H1 (cell line): ENCODE measurements around the gene SPATA7. TPM values are rescaled to one million over a fixed set of nuclear protein-coding genes. Genes with fewer than 3 reads are reported as not detected.

Source experiments
- CTCF ChIA-PET: fragments of 300-600 bp; sonication (Branson Sonifier 250); formaldehyde crosslinking; loops from one replicate; lab custom pipeline; 2021; ENCODE audit not compliant: partially characterized antibody; lab: Charles Lee
- POLR2A ChIA-PET: fragments of 300-600 bp; sonication (Branson Sonifier 250); formaldehyde crosslinking; loops from one replicate; lab custom pipeline; 2021; ENCODE audit warnings: inconsistent platforms; ENCODE audit not compliant: partially characterized antibody; lab: Charles Lee
- DNase-seq, 2 experiments: peaks; one replicate each; pipeline versions ENCODE4 v3.0.0 to v3.0.0-alpha.2; 2010 to 2022; ENCODE audit warnings: low spot score in 2 of 2, low read depth in 1 of 2, mixed read lengths in 1 of 2
- FAIRE-seq: peaks from 2 replicates; lab custom pipeline; 2011; peaks lifted over from hg19 to GRCh38; lab: Jason Lieb, UNC
- H2AFZ ChIP-seq: 2 replicates; pipeline ENCODE4 v1.8.1; 2012; ENCODE audit warnings: low read length, inconsistent platforms
- H2AK5ac ChIP-seq: 2 replicates; pipeline ENCODE4 v1.6.1; 2013; ENCODE audit warnings: low read depth, low read length
- H2BK120ac ChIP-seq: replicated peaks from 2 replicates; pipeline ENCODE3; 2013; ENCODE audit warnings: low read depth, low read length, inconsistent platforms
- H2BK12ac ChIP-seq: 2 replicates; pipeline ENCODE4 v1.6.1; 2013; ENCODE audit warnings: low read depth, low read length
- H2BK15ac ChIP-seq: 2 replicates; pipeline ENCODE4 v1.6.1; 2013; ENCODE audit warnings: low read length
- H2BK20ac ChIP-seq: 2 replicates; pipeline ENCODE4 v1.6.1; 2013; ENCODE audit warnings: low read length
- H2BK5ac ChIP-seq: 2 replicates; pipeline ENCODE4 v1.6.1; 2013; ENCODE audit warnings: low read depth, low read length
- H3K14ac ChIP-seq: 2 replicates; pipeline ENCODE4 v1.6.1; 2013; ENCODE audit warnings: inconsistent platforms; ENCODE audit not compliant: insufficient read length
- H3K18ac ChIP-seq: 2 replicates; pipeline ENCODE4 v1.6.1; 2013; ENCODE audit warnings: low read length; ENCODE audit errors: extremely low read depth
- H3K23ac ChIP-seq: 2 replicates; pipeline ENCODE4 v1.6.1; 2013; ENCODE audit warnings: inconsistent platforms; ENCODE audit not compliant: insufficient read length
- H3K23me2 ChIP-seq: 2 replicates; pipeline ENCODE4 v1.6.1; 2013; ENCODE audit warnings: low read depth, low read length
- H3K27ac ChIP-seq: 2 replicates; pipeline ENCODE4 v1.6.1; 2011; ENCODE audit warnings: low read depth, low read length, inconsistent platforms
- H3K27me3 ChIP-seq, 4 experiments: replicated peaks in 1 of 4; 1 replicate in 1 of 4; 2 replicates in 3 of 4; pipeline versions ENCODE4 v1.6.1 to v1.8.1; 2011 to 2013; ENCODE audit warnings: low read length in 3 of 4, mild to moderate bottlenecking in 3 of 4, inconsistent platforms in 2 of 4, mixed read lengths in 2 of 4, moderate library complexity in 1 of 4; ENCODE audit not compliant: control insufficient read depth in 3 of 4, insufficient read depth in 3 of 4; ENCODE audit errors: extremely low read depth in 1 of 4
- H3K36me3 ChIP-seq, 4 experiments: 2 replicates each; pipeline versions ENCODE4 v1.6.1 to v1.8.1; 2011 to 2013; ENCODE audit warnings: mild to moderate bottlenecking in 4 of 4, low read length in 3 of 4, moderate library complexity in 2 of 4, control low read depth in 1 of 4, inconsistent platforms in 1 of 4; ENCODE audit not compliant: insufficient read depth in 4 of 4, control insufficient read depth in 2 of 4
- H3K4ac ChIP-seq: replicated peaks from 2 replicates; pipeline ENCODE3; 2013; ENCODE audit warnings: low read length, low read depth, mixed read lengths, inconsistent platforms; ENCODE audit not compliant: insufficient read length
- H3K4me1 ChIP-seq, 4 experiments: replicated peaks in 1 of 4; 1 replicate in 1 of 4; 2 replicates in 3 of 4; pipeline versions ENCODE4 v1.6.1 to v1.8.1; 2011 to 2013; ENCODE audit warnings: low read length in 3 of 4, inconsistent platforms in 2 of 4, mixed read lengths in 1 of 4; ENCODE audit not compliant: insufficient read depth in 4 of 4, control insufficient read depth in 3 of 4
- H3K4me2 ChIP-seq, 2 experiments: 2 replicates each; pipeline versions ENCODE4 v1.6.1 to v1.8.1; 2011 to 2013; ENCODE audit warnings: low read depth in 2 of 2, low read length in 2 of 2, control low read depth in 1 of 2, inconsistent platforms in 1 of 2, mild to moderate bottlenecking in 1 of 2; ENCODE audit not compliant: insufficient read depth in 1 of 2
- H3K4me3 ChIP-seq, 4 experiments: fragments of 200-600, 300-600 bp in 1 of 4; sonication (generic), shearing (Covaris generic), sonication (Bioruptor Twin) in 1 of 4; 2 replicates each; pipeline versions ENCODE4 v1.5.1 to v1.8.1; 2011 to 2016; ENCODE audit warnings: low read length in 4 of 4, low read depth in 3 of 4, control low read depth in 2 of 4, inconsistent platforms in 2 of 4, mild to moderate bottlenecking in 2 of 4, mixed read lengths in 1 of 4, moderate library complexity in 1 of 4; ENCODE audit not compliant: insufficient read depth in 2 of 4; ENCODE audit errors: extremely low read depth in 1 of 4
- H3K56ac ChIP-seq: replicated peaks from 2 replicates; pipeline ENCODE3; 2013; ENCODE audit warnings: low read depth, mild to moderate bottlenecking, mixed read lengths, low read length, inconsistent platforms; ENCODE audit not compliant: insufficient read length
- H3K79me1 ChIP-seq: 2 replicates; pipeline ENCODE4 v1.6.1; 2013; ENCODE audit warnings: low read depth, low read length, control low read depth
- H3K79me2 ChIP-seq, 2 experiments: 2 replicates each; pipeline versions ENCODE4 v1.6.1 to v1.8.1; 2012 to 2013; ENCODE audit warnings: low read length in 2 of 2, mild to moderate bottlenecking in 2 of 2, inconsistent platforms in 1 of 2; ENCODE audit not compliant: insufficient read depth in 2 of 2, control insufficient read depth in 1 of 2
- H3K9ac ChIP-seq, 4 experiments: replicated peaks in 1 of 4; 1 replicate in 1 of 4; 2 replicates in 3 of 4; pipeline versions ENCODE4 v1.6.1 to v1.8.1; 2011 to 2013; ENCODE audit warnings: low read depth in 3 of 4, low read length in 3 of 4, control low read depth in 2 of 4, mild to moderate bottlenecking in 2 of 4, moderate library complexity in 2 of 4, inconsistent platforms in 1 of 4; ENCODE audit errors: extremely low read depth in 1 of 4
- H3K9me3 ChIP-seq, 2 experiments: 2 replicates each; pipeline versions ENCODE4 v1.6.1 to v1.8.1; 2012 to 2013; ENCODE audit warnings: mild to moderate bottlenecking in 2 of 2, moderate library complexity in 2 of 2, control low read depth in 1 of 2, inconsistent platforms in 1 of 2, low read depth in 1 of 2, low read length in 1 of 2, mixed read lengths in 1 of 2; ENCODE audit not compliant: insufficient read depth in 2 of 2
- H4K20me1 ChIP-seq, 2 experiments: replicated peaks in 1 of 2; 2 replicates each; pipeline versions ENCODE3 to v1.8.1; 2011 to 2013; ENCODE audit warnings: inconsistent platforms in 2 of 2, low read length in 2 of 2, mild to moderate bottlenecking in 1 of 2; ENCODE audit not compliant: insufficient read depth in 2 of 2, control insufficient read depth in 1 of 2
- H4K5ac ChIP-seq: 2 replicates; pipeline ENCODE4 v1.6.1; 2013; ENCODE audit warnings: low read length, low read depth, mixed read lengths, inconsistent platforms; ENCODE audit not compliant: insufficient read length
- H4K8ac ChIP-seq: 2 replicates; pipeline ENCODE4 v1.8.0; 2013; ENCODE audit warnings: mild to moderate bottlenecking, moderate library complexity, low read length, inconsistent platforms; ENCODE audit not compliant: insufficient read depth; ENCODE audit errors: extremely low read depth
- H4K91ac ChIP-seq: replicated peaks from 2 replicates; pipeline ENCODE3; 2013; ENCODE audit warnings: low read length, mixed read lengths, inconsistent platforms; ENCODE audit not compliant: insufficient read length
- BRCA1 ChIP-seq: IDR thresholded peaks from 2 replicates; pipeline ENCODE4 v1.6.1; 2012; ENCODE audit warnings: low read depth, low read length, improper control_type of control experiment
- CBX5 ChIP-seq: fragments of 300-800, 300-1000 bp; sonication (generic); IDR thresholded peaks from 2 replicates; pipeline ENCODE4 v1.7.1; 2016; ENCODE audit warnings: antibody characterized with exemption, low read length, low read depth
- CEBPB ChIP-seq: IDR thresholded peaks from 2 replicates; pipeline ENCODE4 v1.6.1; 2012; ENCODE audit warnings: low read depth, low read length
- MAFK ChIP-seq: IDR thresholded peaks from 2 replicates; pipeline ENCODE4 v1.6.1; 2012; ENCODE audit warnings: low read depth, mild to moderate bottlenecking, improper control_type of control experiment, low read length
- SP1 ChIP-seq: IDR thresholded peaks from 2 replicates; pipeline ENCODE4 v1.6.1; 2011; ENCODE audit warnings: low read depth, low read length
- TAF1 ChIP-seq: IDR thresholded peaks from 2 replicates; pipeline ENCODE4 v1.6.1; 2011; ENCODE audit warnings: mild to moderate bottlenecking, low read depth, low read length
- WGBS, 2 experiments: shearing (Covaris generic) in 1 of 2; methylation state at CpG; one replicate each; pipeline versions ENCODE4 v1.1.6 to v1.1.7; 2013 to 2015; ENCODE audit warnings: low lambda C conversion rate in 2 of 2, mixed read lengths in 2 of 2, inconsistent platforms in 1 of 2, low coverage in 1 of 2, missing lambda C conversion rate in 1 of 2; ENCODE audit not compliant: insufficient replicate concordance in 2 of 2, insufficient coverage in 1 of 2, insufficient read length in 1 of 2; ENCODE audit errors: extremely low coverage in 1 of 2, missing lambda C conversion rate in 1 of 2; 5-methylcytosine and 5-hydroxymethylcytosine counted together
- polyA plus RNA-seq, 7 experiments: library from polyadenylated mRNA; depleted of rRNA in 3 of 7; stranded (reverse) in 5 of 7; unstranded in 2 of 7; fragments of >200 nt in 5 of 7; fragments of 200-250 nt in 2 of 7; gene quantifications; 1 replicate in 5 of 7; 2 replicates in 1 of 7; 4 replicates in 1 of 7; pipeline versions ENCODE4 v1.2.1 to v1.2.3, GENCODE V29; 2011 to 2013; ENCODE audit warnings: missing spikeins in 2 of 7, mixed read lengths in 2 of 7
- total RNA-seq: library from RNA; stranded (reverse); fragmentation: NEBNext Ultra II Directional; extraction: Animal tissue kit (Norgen Biotek cat#: 25700); gene quantifications from 2 replicates; pipeline ENCODE4 v1.2.1, GENCODE V29; 2021
- TF ChIP-seq, protein P1 (sequence below): IDR thresholded peaks from 2 replicates; pipeline ENCODE4 v1.6.1; 2012; ENCODE audit warnings: low read length, inconsistent platforms

SPATA7 gene
- total and polyA plus RNA-seq, 2 of the 8 experiments (the other 6 are each of a cell fraction or from before 2014, with no cell fraction given): 3.8 to 6.7 TPM

DNA sequence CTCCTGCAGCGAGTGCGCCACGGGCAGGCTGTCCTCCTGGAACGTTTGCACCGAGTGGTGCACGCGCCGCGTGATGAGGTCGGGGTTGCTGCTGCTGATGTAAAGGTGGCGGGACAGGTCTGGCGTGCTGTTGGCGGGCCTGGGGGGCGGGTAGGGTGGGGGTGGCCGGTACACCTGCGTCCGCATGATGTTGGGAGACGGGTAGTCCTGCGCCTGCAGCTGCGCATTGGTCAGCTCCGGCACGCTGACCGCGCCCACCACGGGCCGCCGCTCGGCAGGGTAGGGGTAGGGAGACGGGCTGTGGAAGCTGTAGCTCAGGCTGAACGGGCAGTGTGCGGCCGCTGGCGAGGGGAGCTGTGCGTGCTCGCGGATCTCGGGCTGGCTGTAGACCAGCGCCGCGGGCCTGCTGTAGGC, 94.1 kb downstream of the SPATA7 start:
- 92% methylated on average over 25 of the region's 40 CpGs; no CpG with 5 or more reads in 1 of the 2 experiments for WGBS, 2 experiments
- H2BK120ac ChIP-seq: no peak overlapping the region
- no peak overlapping the region for H2BK20ac ChIP-seq
- ChIA-PET POLR2A (no interaction called here), CTCF (interaction anchor here (0.9 to 3.6 kb wide), 5 partner anchors 9 to 290 kb away, joined by 3 to 19 read pairs (median 7); no protein-coding TSS in a partner anchor)
- H4K8ac ChIP-seq: no peak overlapping the region
- H3K56ac ChIP-seq: no peak overlapping the region
- H2BK5ac ChIP-seq: peak overlapping the region; percentile 26; the same call in 1 of the 2 replicates
- no peaks in the 10 kb centered on the region for H3K79me1 ChIP-seq
- H4K5ac ChIP-seq: no peak overlapping the region
- H3K18ac ChIP-seq: no peak overlapping the region
- no peak overlapping the region for H3K14ac ChIP-seq
- H4K20me1 ChIP-seq: no peaks in the 10 kb centered on the region
- H3K4me2 ChIP-seq: no peak overlapping the region
- H3K9me3 ChIP-seq: no peaks in the 10 kb centered on the region
- no peak overlapping the region for H2AK5ac ChIP-seq
- H4K91ac ChIP-seq: no peak overlapping the region
- H3K23me2 ChIP-seq: no peaks in the 10 kb centered on the region; the same call in 1 of the 2 replicates
- no peak overlapping the region for H2BK15ac ChIP-seq
- FAIRE-seq (no peak), DNase-seq (no peak)
- TF ChIP-seq, protein P1, sequence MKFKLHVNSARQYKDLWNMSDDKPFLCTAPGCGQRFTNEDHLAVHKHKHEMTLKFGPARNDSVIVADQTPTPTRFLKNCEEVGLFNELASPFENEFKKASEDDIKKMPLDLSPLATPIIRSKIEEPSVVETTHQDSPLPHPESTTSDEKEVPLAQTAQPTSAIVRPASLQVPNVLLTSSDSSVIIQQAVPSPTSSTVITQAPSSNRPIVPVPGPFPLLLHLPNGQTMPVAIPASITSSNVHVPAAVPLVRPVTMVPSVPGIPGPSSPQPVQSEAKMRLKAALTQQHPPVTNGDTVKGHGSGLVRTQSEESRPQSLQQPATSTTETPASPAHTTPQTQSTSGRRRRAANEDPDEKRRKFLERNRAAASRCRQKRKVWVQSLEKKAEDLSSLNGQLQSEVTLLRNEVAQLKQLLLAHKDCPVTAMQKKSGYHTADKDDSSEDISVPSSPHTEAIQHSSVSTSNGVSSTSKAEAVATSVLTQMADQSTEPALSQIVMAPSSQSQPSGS: no peak
- TF ChIP-seq MAFK: no peak
- TF ChIP-seq SP1: no peak
- no peak for TF ChIP-seq TAF1
- no peak for TF ChIP-seq CEBPB
- no peak for TF ChIP-seq CBX5
- no peak for TF ChIP-seq BRCA1
- H3K27ac ChIP-seq: no peak overlapping the region
- no peak overlapping the region for H3K4ac ChIP-seq
- no peak overlapping the region for H2AFZ ChIP-seq
- H3K9ac ChIP-seq: no peak overlapping the region
- peaks cover 2 to 20% (median 11%) of the 10 kb centered on the region in 4 experiments; a peak in 7 of 8 replicates for H3K36me3 ChIP-seq
- H2BK12ac ChIP-seq: no peak overlapping the region
- H3K4me3 ChIP-seq: no peak overlapping the region
- peaks cover 5 to 16% (median 10%) of the 10 kb centered on the region in 4 experiments; a peak in 6 of 7 replicates for H3K4me1 ChIP-seq
- H3K79me2 ChIP-seq: 0 out of 4 replicates have a peak, but pooled peaks cover 0 to 2% of the 10 kb centered on the region in 2 experiments
- H3K23ac ChIP-seq: no peak overlapping the region
- H3K27me3 ChIP-seq: no peaks in the 10 kb centered on the region
